Spleen (tissue), 11 donors: Measurements from ENCODE around the gene NPHP4. TPM values are rescaled to one million over a fixed set of nuclear protein-coding genes. Genes with fewer than 3 reads are reported as not detected.

Experiments used
- DNase-seq: peaks from one replicate; pipeline ENCODE4 v3.0.0-alpha.2; 2020
- H3K27ac ChIP-seq, 8 donors: fragments of 200-600 bp; sonication (generic) in 7 of 8; 1 replicate in 4 of 8; 2 replicates in 4 of 8; pipeline versions ENCODE4 v1.5.0 to v1.8.0; 2016 to 2021; ENCODE audit warnings: inconsistent platforms in 4 of 8, mild to moderate bottlenecking in 4 of 8, moderate library complexity in 1 of 8
- H3K27me3 ChIP-seq, 7 donors: fragments of 200-600 bp; sonication (generic) in 6 of 7; replicated peaks in 1 of 7; 1 replicate in 4 of 7; 2 replicates in 3 of 7; pipeline versions ENCODE4 v1.5.0 to v1.8.0; 2016 to 2021; ENCODE audit warnings: inconsistent platforms in 3 of 7, mild to moderate bottlenecking in 1 of 7
- H3K36me3 ChIP-seq, 6 donors: fragments of 200-600 bp; sonication (generic) in 5 of 6; 1 replicate in 4 of 6; 2 replicates in 2 of 6; pipeline versions ENCODE4 v1.5.0 to v1.8.0; 2016 to 2021; ENCODE audit warnings: inconsistent platforms in 2 of 6
- H3K4me1 ChIP-seq, 6 donors: fragments of 200-600 bp; sonication (generic) in 5 of 6; 1 replicate in 3 of 6; 2 replicates in 3 of 6; pipeline versions ENCODE4 v1.5.0 to v1.8.0; 2016 to 2021; ENCODE audit warnings: inconsistent platforms in 3 of 6
- H3K4me3 ChIP-seq, 8 donors: fragments of 200-600 bp; sonication (generic) in 7 of 8; 1 replicate in 4 of 8; 2 replicates in 4 of 8; pipeline versions ENCODE4 v1.5.0 to v1.8.0; 2016 to 2021; ENCODE audit warnings: inconsistent platforms in 4 of 8, mild to moderate bottlenecking in 4 of 8, moderate library complexity in 2 of 8
- H3K9me3 ChIP-seq, 8 donors: fragments of 200-600 bp; sonication (generic) in 7 of 8; 1 replicate in 4 of 8; 2 replicates in 4 of 8; pipeline versions ENCODE4 v1.5.0 to v1.8.0; 2016 to 2021; ENCODE audit warnings: inconsistent platforms in 4 of 8
- POLR2A ChIP-seq, 3 donors: fragments of 450-650 bp; IDR thresholded peaks; one replicate each; pipeline ENCODE4 v1.5.1; 2017; ENCODE audit warnings: antibody characterized with exemption in 3 of 3, mild to moderate bottlenecking in 1 of 3
- POLR2AphosphoS5 ChIP-seq, 3 donors: sonication (generic); formaldehyde crosslinking; IDR thresholded peaks; one replicate each; pipeline ENCODE4 v1.5.1; 2017; ENCODE audit warnings: antibody characterized with exemption in 3 of 3
- WGBS, 5 donors: extraction: QIAGEN DNeasy Blood & Tissue Kit in 3 of 5; methylation state at CpG; one replicate each; pipeline versions ENCODE4 v1.1.5 to v1.1.7; 2013 to 2018; 5-methylcytosine and 5-hydroxymethylcytosine counted together
- intact Hi-C: fragments of 100-400 bp; cut with DNase I; formaldehyde crosslinking; loops from one replicate; pipeline ENCODE4 v1.15.0; 2023; ENCODE audit warnings: low total_unique reads
- polyA plus RNA-seq, 3 donors: library from polyadenylated mRNA; stranded (reverse); fragments of 200-250 nt; gene quantifications; one replicate each; pipeline ENCODE4 v1.2.1, GENCODE V29; 2013
- total RNA-seq, 7 donors: library from RNA; depleted of rRNA in 3 of 7; stranded (reverse); fragments of >200 nt in 3 of 7; fragmentation: NEBNext Ultra II Directional in 4 of 7; extraction: Animal tissue kit (Norgen Biotek cat#: 25700) in 4 of 7; gene quantifications; one replicate each; pipeline versions ENCODE4 v1.1.0 to v1.2.1, GENCODE V29; 2016 to 2021
- TF ChIP-seq, protein P1 (sequence below), 11 experiments: fragments of 200-600 bp in 7 of 11; fragments of 450-650 bp in 4 of 11; sonication (generic) in 4 of 11; IDR thresholded peaks in 8 of 11; conservative IDR thresholded peaks in 3 of 11; 1 replicate in 7 of 11; 2 replicates in 4 of 11; pipeline versions ENCODE4 v1.4.0 to v1.8.0; 2016 to 2021; ENCODE audit warnings: antibody characterized with exemption in 11 of 11, inconsistent platforms in 4 of 11, mild to moderate bottlenecking in 1 of 11
- donor health status: healthy with polysubstance abuse.
- donor health status: DM: no; HTN: no; CAD: no; lungs with moderate emphysema.
- donor health status: DM: no; HTN: no; CAD: no.
- donor health status: Bipolar disorder and iron deficiency.
- donor health status: healthy.
- donor health status: DM: no; HTN: no; CAD: no.
- donor health status: DM: yes; HTN: yes; CAD: no.

Gene NPHP4
- total and polyA plus RNA-seq, 10 donors: 1.2 to 17.5 (median 9.4) TPM

DNA sequence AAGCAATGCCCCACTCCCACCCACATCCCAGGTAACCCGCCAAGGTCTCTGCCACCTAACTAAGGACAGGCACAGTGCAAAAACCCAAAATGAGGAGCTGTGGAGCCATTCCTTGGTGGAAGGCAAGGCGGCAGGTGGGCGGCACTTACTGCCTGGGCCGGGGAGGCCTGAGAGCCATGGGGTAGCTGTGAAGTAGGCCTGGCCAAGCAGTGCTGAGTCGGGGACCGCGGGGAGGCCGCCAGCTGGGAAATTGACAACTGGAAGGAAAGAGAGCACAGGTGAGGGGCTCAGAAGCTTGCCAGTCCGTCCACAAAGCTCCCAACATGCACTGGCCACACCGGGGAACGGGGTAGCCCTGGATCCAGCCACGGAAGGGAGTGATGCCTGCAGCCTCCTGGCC is 85.3 kb downstream of the NPHP4 start:
- intact Hi-C loops: no loop called here
- no peak overlapping the region for H3K4me3 ChIP-seq
- 95 to 97% (median 95%) methylated on average over 12 of the region's 12 CpGs for WGBS, 5 donors
- peaks cover 0 to 68% (median 22%) of the 10 kb centered on the region in 6 donors for H3K36me3 ChIP-seq
- TF ChIP-seq POLR2AphosphoS5 (IDR thresholded peaks at IDR 0.05) (no peak), POLR2A (IDR thresholded peaks at IDR 0.05) (no peak)
- TF ChIP-seq, protein P1, sequence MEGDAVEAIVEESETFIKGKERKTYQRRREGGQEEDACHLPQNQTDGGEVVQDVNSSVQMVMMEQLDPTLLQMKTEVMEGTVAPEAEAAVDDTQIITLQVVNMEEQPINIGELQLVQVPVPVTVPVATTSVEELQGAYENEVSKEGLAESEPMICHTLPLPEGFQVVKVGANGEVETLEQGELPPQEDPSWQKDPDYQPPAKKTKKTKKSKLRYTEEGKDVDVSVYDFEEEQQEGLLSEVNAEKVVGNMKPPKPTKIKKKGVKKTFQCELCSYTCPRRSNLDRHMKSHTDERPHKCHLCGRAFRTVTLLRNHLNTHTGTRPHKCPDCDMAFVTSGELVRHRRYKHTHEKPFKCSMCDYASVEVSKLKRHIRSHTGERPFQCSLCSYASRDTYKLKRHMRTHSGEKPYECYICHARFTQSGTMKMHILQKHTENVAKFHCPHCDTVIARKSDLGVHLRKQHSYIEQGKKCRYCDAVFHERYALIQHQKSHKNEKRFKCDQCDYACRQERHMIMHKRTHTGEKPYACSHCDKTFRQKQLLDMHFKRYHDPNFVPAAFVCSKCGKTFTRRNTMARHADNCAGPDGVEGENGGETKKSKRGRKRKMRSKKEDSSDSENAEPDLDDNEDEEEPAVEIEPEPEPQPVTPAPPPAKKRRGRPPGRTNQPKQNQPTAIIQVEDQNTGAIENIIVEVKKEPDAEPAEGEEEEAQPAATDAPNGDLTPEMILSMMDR (IDR thresholded peaks at IDR 0.05 in 8 of 11, conservative IDR thresholded peaks at IDR 0.05 in 3 of 11): no peak
- peak; percentile 25 for DNase-seq
- H3K9me3 ChIP-seq: no peaks in the 10 kb centered on the region
- no peaks in the 10 kb centered on the region for H3K27me3 ChIP-seq
- no peak overlapping the region for H3K27ac ChIP-seq
- no peaks in the 10 kb centered on the region for H3K4me1 ChIP-seq

DNA sequence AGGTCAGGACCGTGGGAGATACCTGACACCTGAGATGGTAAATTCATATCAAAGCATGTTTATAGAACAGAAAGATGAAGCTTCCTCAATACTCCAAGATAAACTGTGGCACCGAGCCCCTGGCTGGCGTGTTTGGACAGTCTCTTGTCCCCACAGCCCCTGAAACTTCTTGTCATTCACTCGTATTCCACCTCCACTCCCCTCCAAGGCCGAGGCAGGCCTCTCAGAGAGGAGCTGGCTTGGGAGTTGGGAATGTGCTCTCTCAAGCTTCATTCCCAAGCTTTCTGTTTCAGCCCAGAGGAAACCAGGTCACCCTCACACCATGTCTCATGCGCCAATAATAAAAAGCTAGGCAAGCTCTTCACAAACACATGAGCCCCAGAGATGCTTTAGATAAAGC is 86.1 kb downstream of the NPHP4 start:
- WGBS, 5 donors: 93 to 98% (median 94%) methylated on average over 6 of the region's 6 CpGs
- no peaks in the 10 kb centered on the region for H3K27me3 ChIP-seq
- H3K36me3 ChIP-seq: peaks cover 0 to 69% (median 22%) of the 10 kb centered on the region in 6 donors
- no peak for TF ChIP-seq POLR2A (IDR thresholded peaks at IDR 0.05)
- no peak for TF ChIP-seq POLR2AphosphoS5 (IDR thresholded peaks at IDR 0.05)
- TF ChIP-seq, protein P1 (IDR thresholded peaks at IDR 0.05 in 8 of 11, conservative IDR thresholded peaks at IDR 0.05 in 3 of 11): no peak
- peak; percentile 16 for DNase-seq
- intact Hi-C loops: no loop called here
- no peaks in the 10 kb centered on the region for H3K4me1 ChIP-seq
- H3K27ac ChIP-seq: no peak overlapping the region
- no peaks in the 10 kb centered on the region for H3K9me3 ChIP-seq
- H3K4me3 ChIP-seq: no peak overlapping the region

DNA sequence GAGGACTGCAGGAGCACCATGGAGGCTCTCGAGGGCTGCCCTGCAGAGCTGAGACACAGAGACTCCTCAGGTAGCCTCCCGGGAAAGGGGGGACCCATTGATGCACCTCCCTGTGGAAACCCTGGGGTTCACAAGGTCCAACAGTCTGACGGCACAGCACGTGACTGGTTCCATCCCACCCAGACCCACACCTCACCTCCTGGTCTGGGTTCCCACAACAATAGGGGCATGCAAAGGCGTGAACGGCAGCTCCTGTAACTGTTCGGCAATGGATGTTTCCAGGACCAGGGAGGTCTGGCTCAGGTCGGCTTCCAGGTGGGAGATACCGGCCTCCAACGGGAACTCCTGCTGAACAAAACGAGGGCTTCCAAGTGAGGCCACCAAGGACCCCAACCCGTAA is 86.8 kb downstream of the NPHP4 start:
- Histone ChIP-seq H3K9me3 (no peaks in the 10 kb centered on the region), H3K27ac (no peak overlapping the region), H3K4me1 (no peaks in the 10 kb centered on the region), H3K36me3 (peaks cover 0 to 73% (median 22%) of the 10 kb centered on the region in 6 donors), H3K4me3 (no peak overlapping the region), H3K27me3 (no peaks in the 10 kb centered on the region)
- TF ChIP-seq, protein P1 (IDR thresholded peaks at IDR 0.05 in 8 of 11, conservative IDR thresholded peaks at IDR 0.05 in 3 of 11): no peak
- TF ChIP-seq POLR2A (IDR thresholded peaks at IDR 0.05) (no peak), POLR2AphosphoS5 (IDR thresholded peaks at IDR 0.05) (no peak)
- DNase-seq: peak; percentile 27
- intact Hi-C loops: no loop called here
- WGBS, 5 donors: 90 to 95% (median 92%) methylated on average over 12 of the region's 12 CpGs

DNA sequence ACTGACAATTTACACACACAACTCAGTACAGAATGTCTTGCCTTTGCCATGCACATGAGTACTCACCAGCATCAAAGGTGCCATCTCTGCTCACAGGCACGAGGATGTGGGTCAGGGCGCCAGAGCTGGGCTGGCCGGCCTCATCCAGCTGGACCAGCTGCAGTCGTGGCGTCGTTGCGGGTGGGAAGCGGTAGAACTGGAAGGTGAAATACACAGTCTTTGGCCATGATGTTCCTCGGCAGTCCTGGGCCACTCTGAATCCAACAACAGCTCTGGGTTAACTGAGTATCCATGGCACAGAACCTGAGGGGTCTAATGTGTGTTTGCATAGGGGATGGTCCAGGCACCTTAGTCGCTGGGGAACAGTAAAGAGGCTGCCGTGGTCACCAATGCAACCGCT is 87.7 kb downstream of the NPHP4 start:
- no peak overlapping the region for H3K27ac ChIP-seq
- H3K4me1 ChIP-seq: no peaks in the 10 kb centered on the region
- peaks cover 0 to 78% (median 22%) of the 10 kb centered on the region in 6 donors for H3K36me3 ChIP-seq
- no peaks in the 10 kb centered on the region for H3K9me3 ChIP-seq
- TF ChIP-seq POLR2A (IDR thresholded peaks at IDR 0.05) (no peak), POLR2AphosphoS5 (IDR thresholded peaks at IDR 0.05) (no peak)
- TF ChIP-seq, protein P1 (IDR thresholded peaks at IDR 0.05 in 8 of 11, conservative IDR thresholded peaks at IDR 0.05 in 3 of 11): no peak
- intact Hi-C loops: no loop called here
- no peaks in the 10 kb centered on the region for H3K27me3 ChIP-seq
- WGBS, 5 donors: 90 to 97% (median 95%) methylated on average over 5 to 12 of the region's 12 CpGs
- H3K4me3 ChIP-seq: no peak overlapping the region
- DNase-seq: peak; percentile 46
